SHP77 treated with DMSO at 0.1 percent for 48 hours (cell line): ENCODE data around the gene PHACTR1.
"Not testable (repeated sequence)": the region's sequence is repeated elsewhere in the genome, so short reads cannot be mapped to it uniquely, and the experiment has no call there.

ENCODE experiments used
- DNase-seq: peaks from one replicate; lab custom pipeline; 2025; lab: John Stamatoyannopoulos, UW

Gene PHACTR1

DNA sequence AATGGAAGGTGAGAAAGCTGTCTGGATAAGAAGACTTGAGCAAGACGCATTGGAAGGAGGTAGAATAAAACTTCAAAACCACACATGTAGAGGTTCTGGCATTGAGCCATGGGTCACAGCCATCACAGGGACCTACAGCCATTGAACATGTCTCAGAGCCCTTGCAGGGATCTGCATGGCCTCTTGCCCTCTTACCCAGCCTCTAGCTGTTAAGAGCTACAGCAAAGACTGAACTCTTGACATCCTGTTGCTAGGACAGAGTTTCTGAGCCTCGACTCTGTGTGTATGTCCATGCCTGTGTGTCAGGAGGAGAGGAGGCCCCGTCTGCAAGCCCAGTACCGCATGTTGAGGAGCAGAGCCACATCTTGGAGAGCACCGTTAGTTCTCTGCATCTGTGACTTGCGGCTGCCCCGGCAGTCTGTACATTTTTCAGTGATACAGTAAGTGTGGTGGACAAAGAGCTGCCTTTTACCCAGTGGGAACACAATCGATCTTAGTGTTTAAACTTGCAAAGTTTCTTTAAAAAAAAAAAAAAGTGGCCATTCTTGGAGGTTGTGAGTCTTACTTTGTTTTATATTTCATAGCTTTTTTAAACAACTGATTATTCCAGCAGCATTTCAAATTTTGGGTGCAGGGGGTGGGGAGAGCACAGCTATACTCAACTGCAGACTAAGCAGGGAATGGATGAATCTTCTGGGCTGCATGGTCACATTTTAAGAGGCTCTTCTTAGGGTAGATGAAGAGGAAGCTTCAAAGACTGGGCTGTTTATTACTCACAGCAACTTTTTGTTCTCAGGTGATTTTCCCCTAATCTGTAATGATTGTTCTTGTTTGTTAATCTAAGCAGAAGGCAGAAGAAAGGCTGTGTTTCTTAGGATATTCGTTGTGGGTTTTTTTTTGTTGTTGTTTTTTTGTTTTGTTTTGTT lies 523.2 kb downstream of the PHACTR1 start:
- no peak for DNase-seq

DNA sequence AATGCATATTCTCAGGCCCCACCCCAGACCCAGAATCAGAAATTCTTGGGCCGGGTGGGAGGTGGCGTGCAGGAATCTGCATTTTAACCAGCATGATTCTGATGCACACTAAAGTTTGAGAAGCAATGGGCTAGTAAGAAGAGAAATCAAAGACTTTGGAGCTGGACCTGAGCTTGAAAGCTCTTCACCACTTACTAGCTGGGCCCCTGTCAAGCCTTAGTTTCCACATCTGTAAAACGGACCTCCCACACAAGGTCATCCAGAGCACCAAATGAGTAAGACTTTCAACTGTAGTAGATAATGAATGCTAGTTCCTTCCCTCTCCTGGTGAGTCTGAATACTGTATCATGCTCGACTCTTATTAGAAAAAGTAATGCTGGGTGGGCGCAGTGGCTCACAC lies 524.8 kb downstream of the PHACTR1 start:
- DNase-seq, result no peak

DNA sequence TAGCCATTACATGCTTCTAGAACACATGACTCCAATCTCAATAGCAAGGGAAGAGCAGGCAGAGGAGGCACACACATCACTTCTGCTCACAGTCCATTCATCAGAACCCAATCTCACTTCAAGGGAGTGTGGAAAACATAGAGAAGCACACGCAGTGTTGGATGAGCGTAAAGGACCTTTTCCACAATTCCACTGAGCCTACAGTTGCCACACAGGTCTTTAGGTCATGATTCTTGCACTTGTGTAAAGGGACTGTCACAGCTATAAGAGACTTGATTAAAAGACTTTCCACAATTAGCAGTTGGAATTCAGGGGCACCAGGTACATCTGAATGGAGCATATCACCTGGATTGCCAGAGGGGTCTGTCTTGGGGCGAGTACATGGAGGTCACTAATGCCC lies 525.6 kb downstream of the PHACTR1 start:
- DNase-seq, result no peak

DNA sequence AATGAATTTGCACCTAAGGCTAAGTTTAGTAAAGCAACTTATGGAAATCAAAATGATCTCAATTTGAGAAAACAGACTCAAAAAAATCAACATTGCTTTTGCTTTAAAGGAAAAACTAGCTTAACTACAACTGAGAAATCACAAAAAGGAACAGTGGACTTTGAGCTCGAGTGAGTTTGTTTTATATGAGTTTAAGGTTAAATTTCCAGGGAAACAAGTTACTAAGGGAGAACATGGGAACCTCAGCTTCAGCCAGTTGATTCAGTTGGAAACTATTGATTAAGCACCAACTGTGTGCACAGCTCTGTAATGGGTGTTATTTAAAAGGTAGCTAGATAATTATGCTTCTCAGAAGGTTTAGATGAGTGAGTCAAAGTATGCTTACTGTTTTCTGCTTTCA lies 526.0 kb downstream of the PHACTR1 start:
- no peak for DNase-seq

DNA sequence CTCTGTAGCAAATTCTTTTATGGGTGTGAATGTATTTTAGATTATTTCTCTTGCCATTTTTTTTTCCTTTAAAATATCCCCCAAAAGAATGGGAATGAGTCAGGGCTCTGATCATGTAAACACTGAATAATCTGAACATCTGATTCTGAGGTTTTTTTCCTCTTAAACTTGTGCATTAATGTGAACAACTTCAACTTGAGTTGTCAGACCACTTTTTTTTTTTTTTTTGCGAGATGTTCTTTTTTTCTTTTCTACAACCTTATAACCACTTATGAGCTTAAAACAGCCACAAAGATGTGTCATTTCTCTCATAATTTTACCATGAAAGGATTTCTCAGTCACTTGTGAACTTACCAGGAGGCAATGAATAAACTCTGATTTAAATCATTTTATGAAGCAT lies 526.5 kb downstream of the PHACTR1 start:
- no peak for DNase-seq

DNA sequence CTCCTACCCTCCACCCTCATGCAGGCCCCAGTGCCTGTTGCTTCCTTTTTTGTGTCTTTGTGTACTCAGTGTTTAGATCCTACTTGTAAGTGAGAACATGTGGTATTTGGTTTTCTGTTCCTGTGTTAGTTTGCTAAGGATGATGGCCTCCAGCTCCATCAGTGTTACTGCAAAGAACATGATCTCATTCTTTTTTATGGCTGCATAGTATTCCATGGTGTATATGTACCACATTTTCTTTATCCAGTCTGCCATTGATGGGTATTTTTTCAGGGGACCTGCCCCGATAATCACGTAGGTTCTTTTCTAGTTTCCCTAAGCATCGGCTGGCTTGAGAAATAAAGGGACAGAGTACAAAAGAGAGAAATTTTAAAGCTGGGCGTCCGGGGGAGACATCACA lies 527.2 kb downstream of the PHACTR1 start:
- not testable (repeated sequence) for DNase-seq

DNA sequence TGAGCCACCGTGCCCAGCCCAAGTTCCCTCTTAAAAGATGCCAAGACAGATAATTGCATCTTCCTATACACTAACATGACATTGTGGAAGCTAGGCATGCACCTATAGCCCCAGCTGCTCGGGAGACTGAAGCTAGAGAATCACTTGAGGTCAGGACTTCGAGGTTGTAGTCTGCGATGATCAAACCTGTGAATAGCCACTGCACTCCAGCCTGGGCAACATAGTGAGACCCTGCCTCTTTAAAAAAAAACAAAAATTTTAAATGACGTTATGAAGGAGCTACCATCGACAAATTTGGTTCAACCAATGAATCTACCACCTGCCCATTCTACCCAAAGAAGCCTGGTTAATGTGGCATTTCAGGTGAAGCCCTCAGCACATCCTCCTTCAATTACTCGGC lies 531.1 kb downstream of the PHACTR1 start:
- DNase-seq, result no peak

DNA sequence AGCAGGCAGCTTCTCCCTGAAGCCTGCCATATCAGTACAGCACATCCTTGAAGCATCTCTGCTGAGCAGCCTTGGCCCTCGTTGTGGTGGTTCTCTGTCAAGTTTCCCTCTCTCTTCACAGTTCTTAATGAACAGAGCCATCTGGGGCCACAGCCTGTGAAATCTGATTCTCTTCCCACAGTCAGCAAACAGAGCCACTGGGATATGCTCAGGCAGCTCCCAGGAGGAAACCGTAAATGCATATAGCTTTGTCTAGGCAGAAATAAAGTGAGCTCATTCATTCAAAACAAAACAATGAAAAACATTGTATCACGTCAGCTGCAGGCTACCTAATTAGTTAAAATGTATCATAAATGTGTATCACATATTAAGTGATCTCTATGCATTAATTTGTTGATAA lies 531.5 kb downstream of the PHACTR1 start:
- no peak for DNase-seq

DNA sequence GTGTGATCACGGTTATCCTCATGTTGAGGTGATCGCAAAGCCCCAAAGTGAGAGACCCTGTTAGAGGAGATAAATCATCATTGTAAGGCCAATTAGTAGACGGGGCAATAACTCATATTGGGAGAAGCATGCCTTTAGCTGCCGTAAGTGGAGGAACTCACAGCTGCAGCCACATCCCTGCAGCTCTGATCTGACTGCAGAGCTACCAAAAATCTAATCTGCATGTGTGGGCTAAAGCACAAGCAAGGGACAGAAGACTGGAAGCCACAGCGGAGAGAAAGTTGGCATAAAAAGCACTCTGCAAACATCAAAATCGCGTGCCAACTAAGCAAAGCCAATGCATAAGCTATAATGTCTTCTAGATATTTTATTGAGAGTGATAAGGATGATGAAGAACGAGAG lies 532.0 kb downstream of the PHACTR1 start:
- no peak for DNase-seq

DNA sequence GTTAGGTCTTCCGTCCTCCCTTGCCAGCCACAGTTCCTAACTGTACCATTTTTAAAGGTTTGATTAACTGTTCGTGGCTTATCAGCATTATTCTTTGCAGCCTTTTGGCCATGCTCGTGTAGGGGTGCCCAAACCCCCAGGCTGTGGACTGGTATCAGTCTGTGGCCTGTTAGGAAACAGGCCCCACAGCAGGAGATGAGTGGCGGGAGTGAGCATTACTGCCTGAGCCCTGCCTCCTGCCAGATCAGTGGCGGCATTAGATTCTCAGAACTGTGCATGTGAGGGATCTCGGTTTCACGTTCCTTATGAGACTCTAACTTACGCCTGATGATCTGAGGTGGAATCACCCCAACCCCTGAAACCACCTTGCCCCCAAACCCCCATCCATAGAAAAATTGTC lies 532.4 kb downstream of the PHACTR1 start:
- DNase-seq, result no peak

DNA sequence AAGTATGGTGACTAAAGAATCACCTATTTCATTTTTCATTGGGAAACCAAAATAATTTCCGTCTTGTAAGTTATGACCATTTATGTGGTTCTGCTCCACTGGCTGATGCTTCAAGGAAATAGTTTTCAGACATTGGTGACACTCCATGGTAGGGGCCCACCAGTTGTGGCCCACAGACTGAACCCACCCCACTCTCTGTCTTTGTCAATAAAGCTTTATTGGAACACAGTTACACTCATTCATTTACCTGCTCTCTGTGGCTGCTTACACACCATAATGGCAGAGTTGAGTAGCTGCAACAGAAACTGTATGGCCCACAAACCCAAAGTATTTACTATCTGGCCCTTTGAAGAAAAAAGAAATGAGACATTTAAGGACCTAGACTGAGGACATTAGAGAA lies 533.2 kb downstream of the PHACTR1 start:
- no peak for DNase-seq

DNA sequence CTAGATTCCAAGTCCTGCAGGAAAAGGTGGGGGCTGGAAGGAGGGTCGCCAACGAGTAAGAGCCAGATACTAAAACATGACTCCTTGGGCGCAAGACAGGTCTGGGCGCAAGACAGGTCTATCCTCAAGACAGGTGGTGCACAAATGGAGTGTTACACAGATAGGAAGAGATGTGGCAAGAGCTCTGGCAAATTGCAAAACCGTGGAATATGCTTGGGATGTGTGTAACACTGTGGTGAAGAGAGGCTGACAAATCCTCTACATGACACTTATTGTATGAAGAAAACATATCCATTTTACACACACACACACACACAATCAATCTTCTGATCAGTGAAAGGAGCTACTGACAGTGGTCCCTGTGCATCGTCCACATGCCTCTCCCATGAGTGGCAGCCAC lies 534.1 kb downstream of the PHACTR1 start:
- no peak for DNase-seq

DNA sequence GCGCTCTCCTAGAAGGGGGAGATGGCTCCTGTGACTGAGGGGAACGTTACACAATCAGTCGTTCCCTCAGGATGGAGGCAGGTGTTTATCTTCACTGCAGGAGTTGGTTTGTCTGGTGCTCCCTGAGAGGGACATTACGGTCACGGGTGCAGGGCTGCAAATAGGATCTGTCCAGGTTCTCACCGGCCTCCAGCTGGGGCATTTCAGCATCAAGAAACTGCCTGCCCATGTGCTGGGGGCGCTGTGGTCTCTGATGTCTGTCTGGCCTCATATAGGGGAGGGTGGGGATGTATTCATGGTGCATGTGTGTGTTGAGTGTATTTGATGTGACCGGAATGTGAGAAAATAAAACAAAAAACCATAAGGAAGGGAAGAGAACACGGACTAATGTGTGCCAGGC lies 534.7 kb downstream of the PHACTR1 start:
- no peak for DNase-seq

DNA sequence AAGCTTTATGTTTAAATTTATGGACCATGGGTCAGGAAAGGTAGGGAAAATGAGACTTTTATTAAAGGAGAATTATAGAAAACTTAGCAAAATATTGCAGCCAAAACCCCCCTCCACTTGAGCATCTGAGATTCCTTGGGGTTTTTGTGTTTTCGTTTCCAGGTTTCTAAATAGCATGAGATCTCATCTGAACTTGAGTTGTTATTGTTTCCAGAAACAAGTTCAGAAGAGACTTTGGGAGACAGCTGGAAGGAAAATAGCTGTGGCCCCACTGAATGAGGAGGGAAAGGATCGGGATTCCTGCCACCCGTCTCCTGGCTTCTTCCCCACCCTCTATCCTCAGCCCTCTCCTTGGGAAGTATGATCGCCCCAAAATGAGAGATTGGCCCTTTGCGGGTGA lies 536.2 kb downstream of the PHACTR1 start:
- no peak for DNase-seq

DNA sequence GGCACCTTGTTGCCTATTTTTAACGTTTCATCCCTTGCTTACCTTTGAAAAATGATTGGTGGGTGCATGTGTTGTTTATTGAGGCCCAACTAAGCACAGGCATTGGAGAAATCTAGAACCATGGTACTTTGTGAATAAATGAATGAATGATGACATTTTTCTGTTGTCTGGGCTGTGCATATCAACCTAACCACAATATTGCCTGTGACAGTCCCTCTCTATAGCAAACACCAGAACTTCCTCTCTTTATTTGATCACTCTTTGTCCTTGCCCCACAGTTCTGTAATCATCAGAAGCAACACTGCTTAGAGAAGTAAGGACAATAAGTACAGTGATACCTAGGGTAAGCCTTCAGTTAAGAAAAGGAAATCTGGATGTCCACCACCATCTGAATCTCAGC lies 536.7 kb downstream of the PHACTR1 start:
- DNase-seq, result no peak

DNA sequence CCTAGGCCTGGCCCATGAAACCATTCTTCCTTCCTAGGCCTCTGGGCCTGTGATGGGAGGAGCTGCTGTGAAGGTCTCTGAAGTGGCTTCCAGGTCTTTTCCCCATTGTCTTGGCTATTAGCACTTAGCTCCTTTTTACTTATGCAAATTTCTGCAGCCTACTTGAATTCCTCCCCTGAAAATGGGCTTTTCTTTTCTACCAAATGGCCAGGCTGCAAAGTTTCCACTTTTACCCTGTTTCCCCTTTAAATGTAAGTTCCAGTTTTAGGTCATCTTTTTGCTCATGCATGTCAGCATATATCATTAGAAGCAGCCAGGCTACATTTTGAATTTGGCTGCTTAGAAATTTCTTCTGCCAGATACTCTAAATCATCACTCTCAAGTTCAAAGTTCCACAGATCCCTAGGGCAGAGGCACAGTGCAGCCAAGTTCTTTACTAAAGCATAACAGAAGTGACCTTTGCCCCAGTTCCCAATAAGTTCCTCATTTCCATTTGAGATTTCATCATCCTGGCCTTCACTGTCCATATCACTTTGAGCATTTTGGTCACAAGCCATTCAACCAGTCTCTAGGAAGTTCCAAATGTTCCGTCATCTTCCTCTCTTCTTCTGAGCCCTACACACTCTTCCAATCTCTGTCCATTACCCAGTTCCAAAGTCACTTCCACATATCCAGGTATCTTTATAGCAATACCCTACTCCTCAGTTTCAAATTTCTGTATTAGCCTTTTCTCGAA lies 539.9 kb downstream of the PHACTR1 start:
- DNase-seq, result no peak

DNA sequence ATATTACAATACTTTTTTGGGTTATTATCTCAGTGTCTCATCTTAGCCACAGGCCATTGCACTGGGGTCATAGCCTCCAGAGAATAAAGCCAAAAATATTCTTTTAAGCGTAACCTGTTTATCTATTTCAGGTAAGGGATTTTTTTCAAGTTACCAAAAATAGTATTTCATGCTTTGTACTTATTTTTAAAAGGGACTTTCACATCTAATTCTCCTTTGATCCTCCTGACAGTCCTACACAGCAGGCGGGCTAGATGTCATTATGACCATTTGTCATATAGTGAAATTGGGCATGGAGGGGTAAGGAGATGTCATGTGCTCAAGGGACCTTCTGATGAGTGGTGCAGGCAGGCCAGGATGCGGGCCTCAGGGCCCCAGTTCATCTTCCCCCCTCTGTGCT lies 542.8 kb downstream of the PHACTR1 start:
- no peak for DNase-seq

DNA sequence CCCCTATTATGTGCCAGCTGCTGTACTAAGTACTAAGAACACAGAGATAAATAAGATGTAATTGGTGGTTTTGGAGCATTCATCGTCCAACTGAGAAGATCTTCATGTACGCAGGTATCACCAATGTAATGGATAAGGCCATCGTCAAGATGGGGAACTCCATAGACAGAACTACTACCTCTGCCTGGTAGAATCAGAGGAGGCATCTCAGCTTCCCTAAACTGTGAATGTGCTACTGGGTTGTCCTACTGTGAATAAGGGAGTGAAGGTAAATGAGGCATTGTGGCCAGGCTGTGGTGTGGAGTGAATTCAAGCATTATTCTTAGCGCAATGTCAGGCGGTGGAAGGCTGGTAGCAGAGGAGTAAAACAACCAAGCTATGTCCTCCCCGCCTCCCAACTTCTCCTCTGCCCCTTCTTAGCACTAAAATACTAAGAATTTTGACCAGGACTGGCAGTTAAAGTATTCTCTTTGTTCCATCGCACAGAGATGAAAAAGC lies 543.6 kb downstream of the PHACTR1 start:
- no peak for DNase-seq

DNA sequence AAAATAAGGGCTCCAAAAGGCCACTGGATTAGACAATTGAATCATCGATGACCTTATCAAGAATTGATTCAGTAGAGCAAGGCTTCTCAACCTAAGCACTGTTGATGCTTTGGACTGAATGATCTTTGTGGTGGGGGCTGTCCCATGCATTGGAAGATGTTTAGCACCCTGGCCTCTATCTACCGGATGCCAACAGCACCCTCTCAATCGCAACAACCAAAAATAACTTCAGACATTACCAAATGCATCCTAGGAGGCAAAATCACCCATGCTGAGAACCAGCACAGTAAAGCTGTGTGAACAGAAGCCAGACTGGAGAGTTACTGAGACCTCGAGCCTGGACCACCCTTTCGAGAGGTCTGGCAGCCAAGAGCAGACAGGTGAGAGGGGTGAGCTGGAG lies 544.3 kb downstream of the PHACTR1 start:
- no peak for DNase-seq

DNA sequence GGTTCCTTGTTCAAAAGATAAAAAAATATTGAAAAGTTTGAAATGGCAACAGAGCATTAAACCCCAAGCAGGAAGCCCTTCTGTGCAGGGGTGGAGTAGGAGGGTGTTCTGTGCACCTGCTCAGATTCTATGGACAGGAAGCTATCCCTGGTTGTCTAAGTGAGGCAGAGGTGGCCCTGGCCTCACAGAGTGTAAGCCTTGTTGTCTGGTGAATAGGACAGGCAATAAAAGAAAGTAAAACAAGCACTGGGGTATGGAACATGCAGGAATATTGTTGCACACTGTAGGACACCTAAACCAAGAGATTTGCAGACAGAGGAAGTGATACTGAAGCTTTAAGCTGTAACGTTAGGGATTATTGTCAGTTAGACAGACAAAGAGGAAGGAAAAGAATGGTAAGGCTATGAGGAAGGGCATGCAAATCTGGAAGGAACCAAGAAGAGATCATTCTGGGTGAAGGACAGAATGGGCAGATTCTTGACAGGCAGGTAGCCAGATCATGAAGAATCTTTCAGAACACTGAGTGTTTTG lies 545.0 kb downstream of the PHACTR1 start:
- no peak for DNase-seq

DNA sequence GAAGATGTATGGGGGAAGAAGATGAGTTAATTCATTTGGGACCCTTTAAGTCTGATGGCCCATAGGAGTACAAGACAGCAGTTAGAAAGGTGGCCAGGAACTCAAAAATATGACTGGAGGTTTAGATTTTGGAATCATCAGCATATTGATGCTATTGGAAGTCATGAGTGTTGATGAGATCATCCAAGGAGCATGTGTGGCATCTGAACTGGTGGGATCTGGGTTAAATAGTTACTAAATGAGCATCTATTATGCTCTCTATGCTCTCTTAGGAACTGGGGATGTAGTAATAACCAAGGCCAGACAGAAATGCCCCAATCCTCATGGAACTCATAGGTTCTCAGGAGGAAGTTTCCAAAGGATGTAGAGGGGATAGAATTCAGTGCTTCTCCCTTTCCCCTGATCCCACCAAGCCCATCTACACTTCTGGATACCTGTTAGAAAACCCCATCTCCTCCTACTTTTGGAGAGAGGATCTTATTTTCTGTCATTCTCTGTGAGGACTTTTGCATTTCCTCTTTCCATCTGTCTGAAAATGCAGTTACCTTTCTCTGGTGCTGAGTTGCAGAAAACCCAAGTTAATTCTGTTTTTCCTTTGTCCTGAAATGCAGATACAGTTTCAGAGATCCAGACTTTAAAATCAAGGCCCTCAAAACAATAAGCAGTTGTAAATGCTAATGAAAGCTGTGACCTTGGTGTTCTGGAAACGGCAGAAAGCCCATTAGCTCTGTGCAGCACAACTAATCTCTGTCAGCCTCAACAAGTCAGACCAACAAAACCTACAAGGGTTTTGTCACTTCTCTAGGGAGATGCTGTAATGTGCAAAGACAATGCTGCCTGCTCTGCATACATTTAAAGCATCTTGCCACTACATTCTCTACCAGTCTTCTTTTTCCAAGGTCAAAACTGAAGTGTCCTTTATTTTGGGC lies 546.0 kb downstream of the PHACTR1 start:
- no peak for DNase-seq

DNA sequence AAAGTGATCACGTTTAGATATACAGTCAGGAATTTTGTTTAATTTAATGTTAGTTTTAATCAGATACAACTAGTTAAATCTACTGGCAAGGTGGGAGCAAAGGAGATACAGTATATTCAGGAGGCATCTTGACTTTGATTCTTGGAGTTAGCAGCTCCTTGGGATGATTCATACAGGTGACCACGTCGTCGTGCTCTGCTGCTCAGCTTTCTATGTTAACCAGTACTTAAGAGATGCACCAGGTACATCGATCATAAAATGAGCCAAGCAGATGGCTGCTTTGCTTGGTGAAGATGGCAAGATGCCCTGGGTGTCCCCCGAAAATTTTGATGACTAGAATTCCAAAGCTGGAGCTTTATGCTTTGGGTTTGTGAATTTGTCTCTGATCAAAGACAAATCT lies 547.1 kb downstream of the PHACTR1 start:
- DNase-seq, result no peak
